ENCODE measurements around the gene RCAN2. TPM values are rescaled to one million over a fixed set of nuclear protein-coding genes. Genes with fewer than 3 reads are reported as not detected.

The RCAN2 gene
- total and polyA plus RNA-seq, 2 donors (not counting 3 experiments of a cell fraction or from before 2014, with no cell fraction given), result 0.07 to 0.33 TPM

- FAIRE-seq, result no peak
- TF ChIP-seq GATA2 (IDR thresholded peaks at IDR 0.05; ENCODE audit: insufficient read depth, insufficient read length, low read depth, low read length), result no peak
- no peak for TF ChIP-seq FOS (IDR thresholded peaks at IDR 0.05; ENCODE audit: borderline replicate concordance, insufficient read depth, low read length)
- no peak for TF ChIP-seq MYC (IDR thresholded peaks at IDR 0.05; ENCODE audit: low read depth, low read length)
- TF ChIP-seq JUN (IDR thresholded peaks at IDR 0.05; ENCODE audit: borderline replicate concordance, insufficient read depth, insufficient read length, low read depth), result no peak
- no peak for TF ChIP-seq POLR2A (IDR thresholded peaks at IDR 0.05; ENCODE audit: low read depth, low read length)
- TF ChIP-seq, protein P1, sequence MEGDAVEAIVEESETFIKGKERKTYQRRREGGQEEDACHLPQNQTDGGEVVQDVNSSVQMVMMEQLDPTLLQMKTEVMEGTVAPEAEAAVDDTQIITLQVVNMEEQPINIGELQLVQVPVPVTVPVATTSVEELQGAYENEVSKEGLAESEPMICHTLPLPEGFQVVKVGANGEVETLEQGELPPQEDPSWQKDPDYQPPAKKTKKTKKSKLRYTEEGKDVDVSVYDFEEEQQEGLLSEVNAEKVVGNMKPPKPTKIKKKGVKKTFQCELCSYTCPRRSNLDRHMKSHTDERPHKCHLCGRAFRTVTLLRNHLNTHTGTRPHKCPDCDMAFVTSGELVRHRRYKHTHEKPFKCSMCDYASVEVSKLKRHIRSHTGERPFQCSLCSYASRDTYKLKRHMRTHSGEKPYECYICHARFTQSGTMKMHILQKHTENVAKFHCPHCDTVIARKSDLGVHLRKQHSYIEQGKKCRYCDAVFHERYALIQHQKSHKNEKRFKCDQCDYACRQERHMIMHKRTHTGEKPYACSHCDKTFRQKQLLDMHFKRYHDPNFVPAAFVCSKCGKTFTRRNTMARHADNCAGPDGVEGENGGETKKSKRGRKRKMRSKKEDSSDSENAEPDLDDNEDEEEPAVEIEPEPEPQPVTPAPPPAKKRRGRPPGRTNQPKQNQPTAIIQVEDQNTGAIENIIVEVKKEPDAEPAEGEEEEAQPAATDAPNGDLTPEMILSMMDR (IDR thresholded peaks at IDR 0.05; ENCODE audit: extremely low read depth in 1 of 2, insufficient read depth in 1 of 2, low read depth in 1 of 2, low read length in 2 of 2), result no peak
- TF ChIP-seq EZH2 (IDR thresholded peaks at IDR 0.05; ENCODE audit: borderline replicate concordance, low read depth, low read length, severe bottlenecking), result no peak
- TF ChIP-seq POLR2AphosphoS5 (IDR thresholded peaks at IDR 0.05; ENCODE audit: insufficient read depth, low read depth, low read length), result no peak
- no peak for TF ChIP-seq MAX (IDR thresholded peaks at IDR 0.05; ENCODE audit: insufficient read depth, insufficient read length)
- ChIA-PET CTCF (no interaction called here), POLR2A (no interaction called here)
- Histone ChIP-seq H3K9ac (replicated peaks; ENCODE audit: extremely low read depth, insufficient read depth, low read length) (no peak overlapping the region), H3K9me1 (replicated peaks; ENCODE audit: control insufficient read depth, extremely low read depth, insufficient read depth, low read length) (no peaks in the 10 kb centered on the region), H3K9me3 (replicated peaks; ENCODE audit: control insufficient read depth, insufficient read depth, low read length) (no peaks in the 10 kb centered on the region), H3K27me3 (ENCODE audit: control insufficient read depth in 2 of 2, insufficient read depth in 2 of 2, low read length in 2 of 2) (no peaks in the 10 kb centered on the region), H2AFZ (ENCODE audit: low read depth, low read length) (no peak overlapping the region), H3K4me3 (replicated peaks in 1 of 3; ENCODE audit: insufficient read depth in 1 of 3, low read depth in 1 of 3, low read length in 3 of 3) (no peak overlapping the region), H3K27ac (ENCODE audit: insufficient read depth, low read depth, low read length) (no peak overlapping the region), H3K4me1 (ENCODE audit: control insufficient read depth, extremely low read depth, insufficient read depth, low read length) (no peaks in the 10 kb centered on the region), H4K20me1 (replicated peaks; ENCODE audit: control insufficient read depth, extremely low read depth, insufficient read depth, low read length) (no peaks in the 10 kb centered on the region), H3K79me2 (ENCODE audit: control insufficient read depth, insufficient read depth, low read length) (no peaks in the 10 kb centered on the region), H3K4me2 (ENCODE audit: insufficient read depth, low read length) (no peak overlapping the region), H3K36me3 (ENCODE audit: control insufficient read depth in 2 of 2, extremely low read depth in 1 of 2, insufficient read depth in 2 of 2, low read length in 2 of 2) (no peaks in the 10 kb centered on the region)
- BruUV-seq (replicated peaks), result no TSS peak
- intact Hi-C loops (cut with micrococcal nuclease) (no loop called here), dilution Hi-C loops (cut with MboI; ENCODE audit: extremely low pct_ligation_motif_present, low sequenced_read_pairs) (no loop called here)
- no peak for DNase-seq (ENCODE audit: low read depth, low spot score)
Observed at GRCh38 chr6:46234700-46235099, 256.5 kb downstream of the RCAN2 start.
